HEK293 (cell line): ENCODE data around the gene PRKD1.

Experiments used
- CTCF ChIA-PET: fragments of 350-600 bp; formaldehyde crosslinking; extraction: SDS; loops from one replicate; lab custom pipeline; 2021; ENCODE audit warnings: antibody characterized with exemption; lab: Yijun Ruan, JAX
- POLR2A ChIA-PET: fragments of 300-600 bp; formaldehyde crosslinking; extraction: SDS; loops from one replicate; lab custom pipeline; 2020; ENCODE audit warnings: antibody characterized with exemption, inconsistent platforms; lab: Yijun Ruan, JAX
- H3K27ac ChIP-seq: fragments of 200-500 bp; sonication (Bioruptor generic); 2 replicates; pipeline ENCODE4 v1.5.1; 2014; ENCODE audit warnings: low read depth, low read length, control low read depth, inconsistent platforms; ENCODE audit errors: extremely low read depth
- H3K36me3 ChIP-seq, 2 experiments: fragments of 200-500 bp in 1 of 2; sonication (Bioruptor generic) in 1 of 2; 1 replicate in 1 of 2; 2 replicates in 1 of 2; pipeline ENCODE4 v1.5.1; 2014 to 2017; ENCODE audit warnings: inconsistent platforms in 2 of 2, low read length in 2 of 2; ENCODE audit not compliant: control insufficient read depth in 2 of 2, insufficient read depth in 1 of 2
- H3K4me1 ChIP-seq: fragments of 200-500 bp; sonication (Bioruptor generic); 2 replicates; pipeline ENCODE4 v1.5.1; 2014; ENCODE audit warnings: mild to moderate bottlenecking, low read length, inconsistent platforms; ENCODE audit not compliant: control insufficient read depth, insufficient read depth
- H3K4me3 ChIP-seq: 2 replicates; pipeline ENCODE4 v1.5.1; 2011; ENCODE audit warnings: low read depth, mild to moderate bottlenecking, control low read depth, low read length, moderate library complexity
- H3K9me3 ChIP-seq: fragments of 200-500 bp; sonication (Bioruptor generic); 2 replicates; pipeline ENCODE4 v1.5.1; 2014; ENCODE audit warnings: low read depth, low read length, inconsistent platforms; ENCODE audit not compliant: control insufficient read depth, insufficient read depth
- BCL11A ChIP-seq: fragments of 450-650 bp; formaldehyde crosslinking; IDR thresholded peaks from 2 replicates; pipeline ENCODE4 v1.5.1; 2016; ENCODE audit warnings: low read depth, missing biosample characterization, missing genetic modification characterization
- CTCF ChIP-seq: fragments of 450-650 bp; formaldehyde crosslinking; IDR thresholded peaks from 2 replicates; pipeline ENCODE4 v1.5.1; 2016; ENCODE audit warnings: missing biosample characterization, missing genetic modification characterization
- ELK4 ChIP-seq: IDR thresholded peaks from 2 replicates; pipeline ENCODE4 v1.6.1; 2011; ENCODE audit warnings: mild to moderate bottlenecking, low read depth, low read length, borderline replicate concordance
- IKZF3 ChIP-seq: fragments of 450-650 bp; IDR thresholded peaks from 2 replicates; pipeline ENCODE4 v1.5.0; 2018; ENCODE audit warnings: missing biosample characterization, mild to moderate bottlenecking, missing genetic modification characterization, moderate library complexity
- KLF7 ChIP-seq: fragments of 450-650 bp; formaldehyde crosslinking; IDR thresholded peaks from 2 replicates; pipeline ENCODE4 v1.5.1; 2016; ENCODE audit warnings: missing biosample characterization, missing genetic modification characterization, borderline replicate concordance
- PRDM1 ChIP-seq: fragments of 450-650 bp; formaldehyde crosslinking; IDR thresholded peaks from 2 replicates; pipeline ENCODE4; 2016; ENCODE audit warnings: missing biosample characterization, missing genetic modification characterization
- SP2 ChIP-seq: fragments of 450-650 bp; formaldehyde crosslinking; IDR thresholded peaks from 2 replicates; pipeline ENCODE4 v1.5.1; 2016; ENCODE audit warnings: missing biosample characterization, missing genetic modification characterization
- SP7 ChIP-seq: fragments of 450-650 bp; formaldehyde crosslinking; IDR thresholded peaks from 2 replicates; pipeline ENCODE4 v1.5.1; 2016; ENCODE audit warnings: missing biosample characterization, missing genetic modification characterization
- WT1 ChIP-seq: fragments of 450-650 bp; formaldehyde crosslinking; IDR thresholded peaks from 2 replicates; pipeline ENCODE4 v1.5.1; 2016; ENCODE audit warnings: missing biosample characterization, missing genetic modification characterization
- YY1 ChIP-seq: fragments of 450-650 bp; formaldehyde crosslinking; IDR thresholded peaks from 2 replicates; pipeline ENCODE4 v1.5.1; 2018; ENCODE audit warnings: missing biosample characterization, missing genetic modification characterization
- ZBTB6 ChIP-seq: fragments of 450-650 bp; formaldehyde crosslinking; IDR thresholded peaks from 2 replicates; pipeline ENCODE4 v1.5.1; 2017; ENCODE audit warnings: missing biosample characterization, missing genetic modification characterization
- ZNF155 ChIP-seq: fragments of 450-650 bp; formaldehyde crosslinking; IDR thresholded peaks from 2 replicates; pipeline ENCODE4 v1.5.1; 2016; ENCODE audit warnings: missing biosample characterization, missing genetic modification characterization
- ZNF174 ChIP-seq: fragments of 450-650 bp; formaldehyde crosslinking; IDR thresholded peaks from 2 replicates; pipeline ENCODE4 v1.5.0; 2017; ENCODE audit warnings: missing biosample characterization, mild to moderate bottlenecking, missing genetic modification characterization
- ZNF184 ChIP-seq: fragments of 450-650 bp; IDR thresholded peaks from 2 replicates; pipeline ENCODE4 v1.5.1; 2018; ENCODE audit warnings: missing biosample characterization, mild to moderate bottlenecking, missing genetic modification characterization
- ZNF223 ChIP-seq: fragments of 450-650 bp; formaldehyde crosslinking; IDR thresholded peaks from 2 replicates; pipeline ENCODE4 v1.5.1; 2016; ENCODE audit warnings: missing biosample characterization, missing genetic modification characterization
- ZNF302 ChIP-seq: fragments of 450-650 bp; formaldehyde crosslinking; IDR thresholded peaks from 2 replicates; pipeline ENCODE4 v1.5.1; 2016; ENCODE audit warnings: missing biosample characterization, missing genetic modification characterization, low read depth
- ZNF366 ChIP-seq: fragments of 450-650 bp; formaldehyde crosslinking; conservative IDR thresholded peaks from 2 replicates; pipeline ENCODE4 v1.5.1; 2016; ENCODE audit warnings: missing biosample characterization, missing genetic modification characterization
- ZNF404 ChIP-seq: fragments of 450-650 bp; formaldehyde crosslinking; IDR thresholded peaks from 2 replicates; pipeline ENCODE4 v1.5.1; 2017; ENCODE audit warnings: missing biosample characterization, missing genetic modification characterization
- ZNF433 ChIP-seq: fragments of 450-650 bp; formaldehyde crosslinking; IDR thresholded peaks from 2 replicates; pipeline ENCODE4 v1.5.1; 2016; ENCODE audit warnings: missing biosample characterization, missing genetic modification characterization, low read depth
- ZNF629 ChIP-seq: fragments of 450-650 bp; formaldehyde crosslinking; IDR thresholded peaks from 2 replicates; pipeline ENCODE4 v1.5.1; 2017; ENCODE audit warnings: missing biosample characterization, missing genetic modification characterization
- ZNF830 ChIP-seq: fragments of 450-650 bp; IDR thresholded peaks from 2 replicates; pipeline ENCODE4 v1.5.0; 2018; ENCODE audit warnings: missing biosample characterization, missing genetic modification characterization, low read depth, mild to moderate bottlenecking, moderate library complexity
- TF ChIP-seq, protein P1 (sequence below): fragments of 450-650 bp; formaldehyde crosslinking; IDR thresholded peaks from 2 replicates; pipeline ENCODE4 v1.5.1; 2017; ENCODE audit warnings: missing biosample characterization, missing genetic modification characterization
- TF ChIP-seq, protein P2 (sequence below): fragments of 450-650 bp; formaldehyde crosslinking; IDR thresholded peaks from 2 replicates; pipeline ENCODE4 v1.5.1; 2016; ENCODE audit warnings: missing biosample characterization, missing genetic modification characterization

PRKD1 gene

GRCh38 chr14:29738950-29739349 lies 188.7 kb downstream of the PRKD1 start:
- ChIA-PET CTCF (interaction anchor here (1.1 kb wide), 1 partner anchor 9 kb away, joined by 3 read pairs; no protein-coding TSS in a partner anchor), POLR2A (no interaction called here)
- Histone ChIP-seq H3K36me3 (no peaks in the 10 kb centered on the region), H3K4me3 (no peak overlapping the region), H3K4me1 (peaks cover 37% of the 10 kb centered on the region), H3K9me3 (no peaks in the 10 kb centered on the region), H3K27ac (no peak overlapping the region)
- TF ChIP-seq CTCF (tag by site-specific recombination) (0 out of 2 replicates have a peak, but pooled peaks have one; percentile 22), ZNF830 (no peak), KLF7 (tag by site-specific recombination) (no peak)

GRCh38 chr14:29738056-29738455 lies 189.6 kb downstream of the PRKD1 start:
- Histone ChIP-seq H3K4me1 (peaks cover 34% of the 10 kb centered on the region), H3K36me3 (no peaks in the 10 kb centered on the region), H3K9me3 (no peaks in the 10 kb centered on the region), H3K27ac (no peak overlapping the region), H3K4me3 (no peak overlapping the region)
- POLR2A ChIA-PET, result no interaction called here
- TF ChIP-seq PRDM1 (tag by site-specific recombination) (peak; percentile 83), ZNF366 (tag by site-specific recombination) (0 out of 2 replicates have a peak, but pooled peaks have one; percentile 1), ZBTB6 (no peak)
- CTCF ChIA-PET, result no interaction called here

- CTCF ChIA-PET, result interaction anchor here (1.1 kb wide), 1 partner anchor 129 kb away, joined by 3 read pairs; no protein-coding TSS in a partner anchor
- Histone ChIP-seq H3K4me1 (peaks cover 18% of the 10 kb centered on the region; the same call in 1 of the 2 replicates), H3K36me3 (no peaks in the 10 kb centered on the region), H3K9me3 (no peaks in the 10 kb centered on the region), H3K27ac (peak overlapping the region; percentile 91; the same call in 1 of the 2 replicates), H3K4me3 (no peak overlapping the region)
- POLR2A ChIA-PET, result no interaction called here
- TF ChIP-seq SP2 (tag by site-specific recombination), result no peak
- TF ChIP-seq, protein P1, sequence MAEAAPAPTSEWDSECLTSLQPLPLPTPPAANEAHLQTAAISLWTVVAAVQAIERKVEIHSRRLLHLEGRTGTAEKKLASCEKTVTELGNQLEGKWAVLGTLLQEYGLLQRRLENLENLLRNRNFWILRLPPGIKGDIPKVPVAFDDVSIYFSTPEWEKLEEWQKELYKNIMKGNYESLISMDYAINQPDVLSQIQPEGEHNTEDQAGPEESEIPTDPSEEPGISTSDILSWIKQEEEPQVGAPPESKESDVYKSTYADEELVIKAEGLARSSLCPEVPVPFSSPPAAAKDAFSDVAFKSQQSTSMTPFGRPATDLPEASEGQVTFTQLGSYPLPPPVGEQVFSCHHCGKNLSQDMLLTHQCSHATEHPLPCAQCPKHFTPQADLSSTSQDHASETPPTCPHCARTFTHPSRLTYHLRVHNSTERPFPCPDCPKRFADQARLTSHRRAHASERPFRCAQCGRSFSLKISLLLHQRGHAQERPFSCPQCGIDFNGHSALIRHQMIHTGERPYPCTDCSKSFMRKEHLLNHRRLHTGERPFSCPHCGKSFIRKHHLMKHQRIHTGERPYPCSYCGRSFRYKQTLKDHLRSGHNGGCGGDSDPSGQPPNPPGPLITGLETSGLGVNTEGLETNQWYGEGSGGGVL (tag by site-specific recombination), result peak; percentile 67
- no peak for TF ChIP-seq ZNF404 (tag by site-specific recombination)
- TF ChIP-seq ELK4, result no peak
- TF ChIP-seq ZNF223 (tag by site-specific recombination), result no peak
- 0 out of 2 replicates have a peak, but pooled peaks have one; percentile 39 for TF ChIP-seq SP7 (tag by site-specific recombination)
- TF ChIP-seq ZNF184, result 0 out of 2 replicates have a peak, but pooled peaks have one; percentile 53
- TF ChIP-seq, protein P2, sequence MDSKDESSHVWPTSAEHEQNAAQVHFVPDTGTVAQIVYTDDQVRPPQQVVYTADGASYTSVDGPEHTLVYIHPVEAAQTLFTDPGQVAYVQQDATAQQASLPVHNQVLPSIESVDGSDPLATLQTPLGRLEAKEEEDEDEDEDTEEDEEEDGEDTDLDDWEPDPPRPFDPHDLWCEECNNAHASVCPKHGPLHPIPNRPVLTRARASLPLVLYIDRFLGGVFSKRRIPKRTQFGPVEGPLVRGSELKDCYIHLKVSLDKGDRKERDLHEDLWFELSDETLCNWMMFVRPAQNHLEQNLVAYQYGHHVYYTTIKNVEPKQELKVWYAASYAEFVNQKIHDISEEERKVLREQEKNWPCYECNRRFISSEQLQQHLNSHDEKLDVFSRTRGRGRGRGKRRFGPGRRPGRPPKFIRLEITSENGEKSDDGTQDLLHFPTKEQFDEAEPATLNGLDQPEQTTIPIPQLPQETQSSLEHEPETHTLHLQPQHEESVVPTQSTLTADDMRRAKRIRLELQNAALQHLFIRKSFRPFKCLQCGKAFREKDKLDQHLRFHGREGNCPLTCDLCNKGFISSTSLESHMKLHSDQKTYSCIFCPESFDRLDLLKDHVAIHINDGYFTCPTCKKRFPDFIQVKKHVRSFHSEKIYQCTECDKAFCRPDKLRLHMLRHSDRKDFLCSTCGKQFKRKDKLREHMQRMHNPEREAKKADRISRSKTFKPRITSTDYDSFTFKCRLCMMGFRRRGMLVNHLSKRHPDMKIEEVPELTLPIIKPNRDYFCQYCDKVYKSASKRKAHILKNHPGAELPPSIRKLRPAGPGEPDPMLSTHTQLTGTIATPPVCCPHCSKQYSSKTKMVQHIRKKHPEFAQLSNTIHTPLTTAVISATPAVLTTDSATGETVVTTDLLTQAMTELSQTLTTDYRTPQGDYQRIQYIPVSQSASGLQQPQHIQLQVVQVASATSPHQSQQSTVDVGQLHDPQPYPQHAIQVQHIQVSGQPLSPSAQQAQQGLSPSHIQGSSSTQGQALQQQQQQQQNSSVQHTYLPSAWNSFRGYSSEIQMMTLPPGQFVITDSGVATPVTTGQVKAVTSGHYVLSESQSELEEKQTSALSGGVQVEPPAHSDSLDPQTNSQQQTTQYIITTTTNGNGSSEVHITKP (tag by site-specific recombination), result peak; percentile 54
- no peak for TF ChIP-seq ZNF155 (tag by site-specific recombination)
- 0 out of 2 replicates have a peak, but pooled peaks have one; percentile 12 for TF ChIP-seq IKZF3 (tag by site-specific recombination)
- TF ChIP-seq ZNF629, result peak; percentile 35; the same call in 1 of the 2 replicates
- no peak for TF ChIP-seq ZNF433 (tag by site-specific recombination)
- no peak for TF ChIP-seq ZNF174 (tag by site-specific recombination)
- no peak for TF ChIP-seq ZNF302 (tag by site-specific recombination)
- no peak for TF ChIP-seq BCL11A (tag by site-specific recombination)
- TF ChIP-seq YY1 (tag by site-specific recombination), result no peak
- TF ChIP-seq WT1 (tag by site-specific recombination), result no peak
These were observed 192.2 kb downstream of the PRKD1 start for GRCh38 chr14:29735459-29735858.
